AG04450 (cell line): Measurements from ENCODE around the gene GPR157. TPM values are rescaled to one million over a fixed set of nuclear protein-coding genes. Genes with fewer than 3 reads are reported as not detected.

ENCODE experiments used
- CTCF ChIA-PET: fragments of 300-600, 350-600 bp; formaldehyde crosslinking; extraction: SDS; loops from one replicate; lab custom pipeline; 2022; ENCODE audit warnings: antibody characterized with exemption, inconsistent platforms; lab: Charles Lee
- POLR2A ChIA-PET: fragments of 350-600 bp; formaldehyde crosslinking; extraction: SDS; loops from one replicate; lab custom pipeline; 2021; ENCODE audit warnings: antibody characterized with exemption, inconsistent platforms; lab: Yijun Ruan, JAX
- DNase-seq: peaks from one replicate; pipeline ENCODE4 v3.0.0-alpha.2; 2011; ENCODE audit warnings: low read depth, low spot score
- H3K27ac ChIP-seq: one replicate; pipeline ENCODE4 v1.5.1; 2012; ENCODE audit warnings: low read depth, low read length, control low read depth
- H3K27me3 ChIP-seq: one replicate; pipeline ENCODE4 v1.6.0; 2012; ENCODE audit warnings: low read length; ENCODE audit not compliant: control insufficient read depth, insufficient read depth
- H3K4me3 ChIP-seq: 2 replicates; pipeline ENCODE4 v1.5.1; 2011; ENCODE audit warnings: mild to moderate bottlenecking, low read depth, low read length, control low read depth
- H3K9me3 ChIP-seq: 2 replicates; pipeline ENCODE4 v1.5.1; 2012; ENCODE audit warnings: low read length; ENCODE audit not compliant: control insufficient read depth, insufficient read depth
- polyA plus RNA-seq: library from polyadenylated mRNA; depleted of rRNA; stranded (reverse); fragments of >200 nt; gene quantifications from 2 replicates; pipeline ENCODE4 v1.2.3, GENCODE V29; 2011
- TF ChIP-seq, protein P1 (sequence below): IDR thresholded peaks from 2 replicates; pipeline ENCODE4 v1.5.1; 2011; ENCODE audit warnings: low read depth, low read length, control low read depth, inconsistent platforms

Gene GPR157
- polyA plus RNA-seq, 1 experiment: 1.1 TPM

DNA sequence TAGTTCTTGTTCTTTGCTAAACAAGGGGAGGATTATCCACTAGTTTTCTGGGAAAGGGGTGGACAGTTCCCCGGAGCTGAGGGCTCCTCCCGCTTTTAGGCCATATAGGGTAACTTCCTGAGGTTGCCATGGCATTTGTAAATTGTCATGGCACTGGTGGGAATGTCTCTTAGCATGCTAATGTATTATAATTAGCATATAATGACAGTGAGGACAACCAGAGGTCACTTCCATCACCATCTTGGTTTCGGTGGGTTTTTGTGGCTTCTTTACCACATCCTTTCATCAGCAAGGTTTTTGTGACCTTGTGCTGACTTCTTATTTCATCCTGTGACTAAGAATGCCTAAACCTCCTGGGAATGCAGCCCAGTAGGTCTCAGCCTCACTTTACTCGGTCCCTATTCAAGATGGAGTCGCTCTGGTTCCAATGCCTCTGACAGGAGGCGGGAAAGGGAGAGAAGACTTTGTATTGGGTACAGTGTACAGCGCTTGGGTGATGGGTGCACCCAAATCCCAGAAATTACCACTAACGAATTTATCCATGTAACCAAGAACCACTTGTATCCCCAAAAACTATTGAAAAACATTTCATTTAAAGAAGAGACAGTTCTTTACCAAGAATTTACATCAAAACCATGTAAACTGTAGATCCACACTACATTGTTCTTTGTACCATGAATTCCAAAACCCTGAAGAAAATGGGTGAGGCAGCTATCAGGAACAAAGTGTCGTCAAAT lies 50.7 kb downstream of the GPR157 start:
- no peak overlapping the region for H3K4me3 ChIP-seq
- no peaks in the 10 kb centered on the region for H3K9me3 ChIP-seq
- ChIA-PET POLR2A (no interaction called here), CTCF (no interaction called here)
- TF ChIP-seq, protein P1, sequence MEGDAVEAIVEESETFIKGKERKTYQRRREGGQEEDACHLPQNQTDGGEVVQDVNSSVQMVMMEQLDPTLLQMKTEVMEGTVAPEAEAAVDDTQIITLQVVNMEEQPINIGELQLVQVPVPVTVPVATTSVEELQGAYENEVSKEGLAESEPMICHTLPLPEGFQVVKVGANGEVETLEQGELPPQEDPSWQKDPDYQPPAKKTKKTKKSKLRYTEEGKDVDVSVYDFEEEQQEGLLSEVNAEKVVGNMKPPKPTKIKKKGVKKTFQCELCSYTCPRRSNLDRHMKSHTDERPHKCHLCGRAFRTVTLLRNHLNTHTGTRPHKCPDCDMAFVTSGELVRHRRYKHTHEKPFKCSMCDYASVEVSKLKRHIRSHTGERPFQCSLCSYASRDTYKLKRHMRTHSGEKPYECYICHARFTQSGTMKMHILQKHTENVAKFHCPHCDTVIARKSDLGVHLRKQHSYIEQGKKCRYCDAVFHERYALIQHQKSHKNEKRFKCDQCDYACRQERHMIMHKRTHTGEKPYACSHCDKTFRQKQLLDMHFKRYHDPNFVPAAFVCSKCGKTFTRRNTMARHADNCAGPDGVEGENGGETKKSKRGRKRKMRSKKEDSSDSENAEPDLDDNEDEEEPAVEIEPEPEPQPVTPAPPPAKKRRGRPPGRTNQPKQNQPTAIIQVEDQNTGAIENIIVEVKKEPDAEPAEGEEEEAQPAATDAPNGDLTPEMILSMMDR: no peak
- no peak for DNase-seq
- H3K27ac ChIP-seq: no peak overlapping the region
- H3K27me3 ChIP-seq: no peaks in the 10 kb centered on the region

DNA sequence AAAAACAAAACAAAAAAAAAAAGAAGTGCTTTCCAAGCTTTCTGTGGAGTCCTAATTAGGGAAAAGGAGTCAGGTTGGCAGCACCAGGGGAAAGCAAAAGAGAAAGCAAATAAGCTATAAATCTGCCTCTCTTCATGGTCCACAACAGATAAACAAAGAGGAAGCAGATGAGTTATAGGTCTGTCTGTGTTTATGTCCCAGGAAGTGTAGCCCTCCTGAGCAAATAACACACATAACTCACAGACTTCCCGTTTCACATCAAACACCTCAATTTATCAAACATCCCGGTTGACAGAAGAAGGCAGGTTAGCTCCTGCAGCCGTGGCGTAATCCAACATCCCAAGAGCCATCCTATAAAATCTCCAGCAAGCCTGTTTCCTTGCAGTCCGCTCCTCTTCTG lies 53.9 kb downstream of the GPR157 start:
- CTCF ChIA-PET: interaction anchor here (1.0 kb wide), 1 partner anchor 70 kb away, joined by 6 read pairs; no protein-coding TSS in a partner anchor
- TF ChIP-seq, protein P1: no peak
- Histone ChIP-seq H3K27me3 (no peaks in the 10 kb centered on the region), H3K9me3 (no peaks in the 10 kb centered on the region), H3K27ac (no peak overlapping the region), H3K4me3 (no peak overlapping the region)
- POLR2A ChIA-PET: no interaction called here
- DNase-seq: no peak

DNA sequence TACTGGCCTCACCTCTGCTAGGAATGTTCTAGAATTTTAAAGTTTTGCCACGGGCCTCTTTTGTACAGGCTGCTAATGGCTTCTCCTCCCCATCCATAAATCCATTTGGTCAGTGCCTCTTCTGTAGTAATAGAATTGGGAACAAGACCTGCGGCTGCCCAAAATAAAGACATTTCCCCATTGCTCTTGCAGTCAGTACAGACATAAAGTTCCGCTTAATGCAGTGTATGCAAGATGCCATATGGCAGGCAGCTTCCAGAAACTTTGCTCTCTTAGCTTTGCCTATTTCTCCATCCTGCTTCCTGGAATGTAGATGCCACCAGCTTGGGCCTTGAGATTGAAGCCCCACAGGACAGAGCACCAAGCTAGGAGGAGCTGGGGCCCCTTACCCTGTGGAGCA lies 55.8 kb downstream of the GPR157 start:
- TF ChIP-seq, protein P1: no peak
- ChIA-PET CTCF (no interaction called here), POLR2A (no interaction called here)
- Histone ChIP-seq H3K9me3 (no peaks in the 10 kb centered on the region), H3K4me3 (no peak overlapping the region), H3K27ac (no peak overlapping the region), H3K27me3 (no peaks in the 10 kb centered on the region)
- DNase-seq: no peak

DNA sequence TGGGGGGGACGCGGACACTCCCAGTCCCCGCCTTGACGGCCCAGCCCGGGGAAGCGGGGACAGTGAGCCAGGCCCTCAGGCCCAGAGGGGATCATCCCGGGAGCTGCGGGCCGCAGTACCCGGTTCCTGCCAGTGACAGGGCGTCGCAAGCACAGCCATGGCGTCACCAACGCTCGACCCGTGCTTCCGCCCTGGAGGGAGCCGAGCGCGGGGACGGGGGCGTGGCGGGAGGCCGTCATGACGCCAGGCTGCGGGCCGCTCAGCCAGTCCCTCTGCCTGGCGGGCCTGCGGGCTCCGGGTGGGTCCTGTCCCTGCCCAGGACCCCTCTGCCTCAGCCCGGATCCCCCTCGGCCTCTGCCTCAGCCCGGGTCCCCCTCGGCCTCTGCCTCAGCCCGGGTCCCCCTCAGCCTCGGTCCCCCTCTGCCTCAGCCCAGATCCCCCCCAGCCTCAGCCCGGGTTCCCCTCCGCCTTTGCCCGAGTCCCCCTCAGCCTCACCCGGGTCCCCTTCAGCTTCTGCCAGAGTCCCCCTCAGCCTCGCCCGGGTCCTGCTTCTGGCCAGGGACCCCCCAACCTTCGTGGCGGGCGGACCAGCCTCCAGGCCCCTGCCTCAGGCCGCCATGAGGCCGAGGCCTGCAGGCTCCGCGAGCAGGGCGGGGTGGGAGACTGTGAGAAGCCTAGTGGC lies 57.2 kb downstream of the GPR157 start:
- ChIA-PET CTCF (no interaction called here), POLR2A (no interaction called here)
- Histone ChIP-seq H3K27me3 (no peaks in the 10 kb centered on the region), H3K27ac (no peak overlapping the region), H3K4me3 (no peak overlapping the region), H3K9me3 (no peaks in the 10 kb centered on the region; the same call in 1 of the 2 replicates)
- TF ChIP-seq, protein P1: no peak
- no peak for DNase-seq

DNA sequence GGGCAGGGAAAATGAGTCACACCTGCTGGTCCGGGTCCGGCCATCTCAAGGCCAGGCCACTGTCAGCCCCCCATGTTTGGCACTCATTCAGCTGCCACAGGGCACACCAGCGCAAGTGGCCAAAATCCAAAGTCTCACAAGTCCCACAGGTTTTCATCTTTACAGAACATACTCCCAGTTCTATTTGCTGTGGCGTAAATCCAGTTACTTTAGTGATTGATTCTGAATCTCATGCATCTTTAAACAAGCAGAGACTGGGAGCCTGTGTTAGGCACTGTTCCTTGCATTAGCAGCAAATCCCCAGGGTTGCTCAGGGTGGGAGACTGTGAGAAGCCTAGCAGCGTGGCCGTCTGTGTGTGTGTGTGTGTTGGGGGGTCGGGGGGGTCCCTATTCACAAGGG lies 58.4 kb downstream of the GPR157 start:
- CTCF ChIA-PET: interaction anchor here (0.8 kb wide), 1 partner anchor 66 kb away, joined by 4 read pairs; no protein-coding TSS in a partner anchor
- DNase-seq: no peak
- no peaks in the 10 kb centered on the region; the same call in 1 of the 2 replicates for H3K9me3 ChIP-seq
- TF ChIP-seq, protein P1: no peak
- no peak overlapping the region for H3K27ac ChIP-seq
- no peak overlapping the region for H3K4me3 ChIP-seq
- POLR2A ChIA-PET: no interaction called here
- no peaks in the 10 kb centered on the region for H3K27me3 ChIP-seq
